ENCODE data around the gene ZAR1.

DNA sequence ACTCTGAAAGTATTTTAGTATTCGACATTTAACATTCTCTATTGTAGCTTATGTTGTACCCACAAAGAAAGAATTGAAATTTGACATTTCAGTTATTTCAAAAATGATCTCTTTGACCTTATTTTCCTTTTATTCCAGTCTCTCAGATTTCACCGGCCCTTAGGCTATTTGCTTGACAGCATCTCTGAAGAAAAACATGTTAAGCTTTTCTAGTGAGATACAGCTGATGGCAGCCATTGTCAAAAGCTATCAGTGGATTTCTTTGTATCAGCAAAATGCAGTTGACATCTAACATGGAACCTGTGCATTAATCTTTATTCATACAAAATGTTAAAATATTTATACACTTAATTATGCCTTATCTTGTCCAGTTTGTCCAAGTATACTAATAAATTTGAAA, 16.7 kb downstream of the ZAR1 start:
- TF ChIP-seq, protein P1, sequence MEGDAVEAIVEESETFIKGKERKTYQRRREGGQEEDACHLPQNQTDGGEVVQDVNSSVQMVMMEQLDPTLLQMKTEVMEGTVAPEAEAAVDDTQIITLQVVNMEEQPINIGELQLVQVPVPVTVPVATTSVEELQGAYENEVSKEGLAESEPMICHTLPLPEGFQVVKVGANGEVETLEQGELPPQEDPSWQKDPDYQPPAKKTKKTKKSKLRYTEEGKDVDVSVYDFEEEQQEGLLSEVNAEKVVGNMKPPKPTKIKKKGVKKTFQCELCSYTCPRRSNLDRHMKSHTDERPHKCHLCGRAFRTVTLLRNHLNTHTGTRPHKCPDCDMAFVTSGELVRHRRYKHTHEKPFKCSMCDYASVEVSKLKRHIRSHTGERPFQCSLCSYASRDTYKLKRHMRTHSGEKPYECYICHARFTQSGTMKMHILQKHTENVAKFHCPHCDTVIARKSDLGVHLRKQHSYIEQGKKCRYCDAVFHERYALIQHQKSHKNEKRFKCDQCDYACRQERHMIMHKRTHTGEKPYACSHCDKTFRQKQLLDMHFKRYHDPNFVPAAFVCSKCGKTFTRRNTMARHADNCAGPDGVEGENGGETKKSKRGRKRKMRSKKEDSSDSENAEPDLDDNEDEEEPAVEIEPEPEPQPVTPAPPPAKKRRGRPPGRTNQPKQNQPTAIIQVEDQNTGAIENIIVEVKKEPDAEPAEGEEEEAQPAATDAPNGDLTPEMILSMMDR (IDR thresholded peaks at IDR 0.05): no peak
- TF ChIP-seq POLR2AphosphoS5 (IDR thresholded peaks at IDR 0.05) (no peak), POLR2A (IDR thresholded peaks at IDR 0.05; ENCODE audit: low read depth) (no peak)

Data from esophagus muscularis mucosa (tissue), 3 donors.